HEK293T (cell line): ENCODE measurements around the gene CDC42SE2.

Experiments used
- ARNT ChIP-seq: fragments of 450-650 bp; IDR thresholded peaks from 2 replicates; pipeline ENCODE4 v1.6.1; 2017; ENCODE audit warnings: mild to moderate bottlenecking
- BHLHE40 ChIP-seq: fragments of 450-650 bp; IDR thresholded peaks from 2 replicates; pipeline ENCODE4 v1.6.1; 2016; ENCODE audit warnings: mild to moderate bottlenecking, moderate library complexity, borderline replicate concordance
- ELF4 ChIP-seq: fragments of 450-650 bp; IDR thresholded peaks from 2 replicates; pipeline ENCODE4 v1.6.1; 2017; ENCODE audit warnings: antibody characterized with exemption
- FOXA1 ChIP-seq: fragments of 450-650 bp; IDR thresholded peaks from 2 replicates; pipeline ENCODE4 v1.6.1; 2016; ENCODE audit warnings: mild to moderate bottlenecking
- FOXK2 ChIP-seq: fragments of 450-650 bp; IDR thresholded peaks from 2 replicates; pipeline ENCODE4 v1.6.1; 2016; ENCODE audit warnings: mild to moderate bottlenecking
- FOXM1 ChIP-seq: fragments of 450-650 bp; IDR thresholded peaks from 2 replicates; pipeline ENCODE4 v1.6.1; 2017; ENCODE audit warnings: mild to moderate bottlenecking, borderline replicate concordance
- HDGF ChIP-seq: fragments of 450-650 bp; IDR thresholded peaks from 2 replicates; pipeline ENCODE4 v1.6.1; 2017; ENCODE audit warnings: antibody characterized with exemption, borderline replicate concordance
- L3MBTL2 ChIP-seq: fragments of 450-650 bp; conservative IDR thresholded peaks from 2 replicates; pipeline ENCODE4 v1.6.1; 2016; ENCODE audit warnings: mild to moderate bottlenecking
- NFRKB ChIP-seq: fragments of 450-650 bp; IDR thresholded peaks from 2 replicates; pipeline ENCODE4 v1.6.1; 2016; ENCODE audit warnings: mild to moderate bottlenecking, moderate library complexity
- SP1 ChIP-seq: fragments of 450-650 bp; IDR thresholded peaks from 2 replicates; pipeline ENCODE4 v1.6.1; 2017
- SUZ12 ChIP-seq: fragments of 450-650 bp; IDR thresholded peaks from 2 replicates; pipeline ENCODE4 v1.6.1; 2016; ENCODE audit warnings: mild to moderate bottlenecking
- TARDBP ChIP-seq: fragments of 450-650 bp; IDR thresholded peaks from 2 replicates; pipeline ENCODE4 v1.6.1; 2016
- ZNF384 ChIP-seq: fragments of 450-650 bp; IDR thresholded peaks from 2 replicates; pipeline ENCODE4 v1.6.1; 2016
- TF ChIP-seq, protein P1 (sequence below): fragments of 450-650 bp; IDR thresholded peaks from 2 replicates; pipeline ENCODE4 v1.6.1; 2016

DNA sequence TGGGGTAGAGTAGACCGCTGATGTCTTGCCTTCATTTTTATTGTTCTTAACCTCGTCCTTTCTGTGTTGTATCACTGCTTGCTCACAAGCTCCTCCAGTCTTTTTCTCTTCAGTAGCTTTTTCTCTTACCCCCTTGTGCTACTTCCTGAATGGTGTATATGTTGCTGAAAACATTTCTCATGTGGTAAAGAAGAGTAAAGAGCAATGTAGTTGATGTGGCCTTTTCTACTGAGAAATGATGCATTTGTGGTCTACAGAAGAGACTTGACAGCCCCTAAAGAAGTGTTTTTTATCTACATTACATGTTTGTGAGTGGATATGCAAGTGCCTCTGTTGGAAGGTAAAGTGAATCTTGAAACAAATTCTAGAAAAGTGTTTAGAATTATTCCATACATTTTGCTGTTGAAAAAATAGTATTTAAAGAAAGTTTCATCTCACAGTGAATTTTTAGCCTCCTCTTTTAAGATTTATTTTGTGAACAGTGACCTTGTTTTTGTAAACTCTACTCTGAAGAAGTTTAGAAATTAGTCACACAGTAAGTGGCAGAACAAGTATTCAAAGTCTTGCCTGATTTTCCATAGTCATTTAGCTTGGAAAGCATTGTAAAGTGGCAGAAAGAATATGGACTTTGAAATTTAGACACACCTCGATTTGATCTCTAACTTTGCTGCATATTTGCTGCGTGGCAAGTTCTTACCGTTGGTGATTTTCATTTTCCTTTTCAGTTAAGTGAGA lies 17.4 kb downstream of the CDC42SE2 start:
- TF ChIP-seq ARNT (no peak), ZNF384 (no peak), SP1 (no peak), FOXA1 (no peak), SUZ12 (no peak), HDGF (no peak), ELF4 (no peak), FOXM1 (no peak), L3MBTL2 (no peak), NFRKB (no peak), FOXK2 (no peak), TARDBP (no peak), BHLHE40 (no peak)
- TF ChIP-seq, protein P1, sequence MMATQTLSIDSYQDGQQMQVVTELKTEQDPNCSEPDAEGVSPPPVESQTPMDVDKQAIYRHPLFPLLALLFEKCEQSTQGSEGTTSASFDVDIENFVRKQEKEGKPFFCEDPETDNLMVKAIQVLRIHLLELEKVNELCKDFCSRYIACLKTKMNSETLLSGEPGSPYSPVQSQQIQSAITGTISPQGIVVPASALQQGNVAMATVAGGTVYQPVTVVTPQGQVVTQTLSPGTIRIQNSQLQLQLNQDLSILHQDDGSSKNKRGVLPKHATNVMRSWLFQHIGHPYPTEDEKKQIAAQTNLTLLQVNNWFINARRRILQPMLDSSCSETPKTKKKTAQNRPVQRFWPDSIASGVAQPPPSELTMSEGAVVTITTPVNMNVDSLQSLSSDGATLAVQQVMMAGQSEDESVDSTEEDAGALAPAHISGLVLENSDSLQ = no peak
